Activated T-cell treated with anti-CD3 and anti-CD28 coated beads for 24 hours (primary cell): ENCODE results near the gene ANTXR1.

Experiments used
- DNase-seq: peaks from one replicate; pipeline ENCODE4 v3.0.0-alpha.2; 2020; ENCODE audit warnings: low read depth

The ANTXR1 gene

GRCh38 chr2:69013142-69013839, at the start of gene ANTXR1:
ANTXR1 (plus strand) TSS chr2:69013179; CDS start chr2:69013500, 321 bp downstream.
- DNase-seq, result no peak

GRCh38 chr2:68964282-68964681, 48.7 kb upstream of the ANTXR1 start:
- DNase-seq, result no peak

- no peak for DNase-seq
Measured at GRCh38 chr2:68968221-68968620, 44.8 kb upstream of the ANTXR1 start.

- DNase-seq, result no peak
Measured at GRCh38 chr2:68969736-68970490, 43.1 kb upstream of the ANTXR1 start.

- no peak for DNase-seq
Measured at GRCh38 chr2:68970566-68971265, 42.3 kb upstream of the ANTXR1 start.

GRCh38 chr2:68971591-68972231, 41.3 kb upstream of the ANTXR1 start:
- no peak for DNase-seq

- no peak for DNase-seq
Measured at GRCh38 chr2:68974251-68974650, 38.7 kb upstream of the ANTXR1 start, which contains the start of gene GKN1. GKN1 (plus strand) TSS chr2:68974636; CDS start chr2:68974678, 42 bp downstream.

- no peak for DNase-seq
Measured at GRCh38 chr2:68974946-68975665, 37.9 kb upstream of the ANTXR1 start.

- no peak for DNase-seq
Measured at GRCh38 chr2:68975844-68976243, 37.1 kb upstream of the ANTXR1 start.

GRCh38 chr2:68977453-68977852, 35.5 kb upstream of the ANTXR1 start:
- no peak for DNase-seq

GRCh38 chr2:68978098-68978497, 34.9 kb upstream of the ANTXR1 start:
- DNase-seq, result no peak

- DNase-seq, result no peak
Measured at GRCh38 chr2:68980956-68981355, 32.0 kb upstream of the ANTXR1 start.

- no peak for DNase-seq
Measured at GRCh38 chr2:68987021-68987503, 25.9 kb upstream of the ANTXR1 start.

GRCh38 chr2:68989035-68989434, 23.9 kb upstream of the ANTXR1 start:
- DNase-seq, result no peak

GRCh38 chr2:68992341-68992740, 20.6 kb upstream of the ANTXR1 start:
- no peak for DNase-seq

GRCh38 chr2:68992933-68993332, 20.0 kb upstream of the ANTXR1 start:
- DNase-seq, result no peak

GRCh38 chr2:68993660-68994059, 19.3 kb upstream of the ANTXR1 start:
- DNase-seq, result no peak

- no peak for DNase-seq
Measured at GRCh38 chr2:68994864-68995263, 18.1 kb upstream of the ANTXR1 start.

GRCh38 chr2:68995916-68996315, 17.1 kb upstream of the ANTXR1 start:
- DNase-seq, result no peak

- DNase-seq, result no peak
Measured at GRCh38 chr2:68997401-68997800, 15.6 kb upstream of the ANTXR1 start.

- no peak for DNase-seq
Measured at GRCh38 chr2:69001879-69002278, 11.1 kb upstream of the ANTXR1 start.

- no peak for DNase-seq
Measured at GRCh38 chr2:69003731-69004130, 9.2 kb upstream of the ANTXR1 start.
